Stimulated activated CD8-positive, alpha-beta memory T cell treated with anti-CD3 and anti-CD28 coated beads, Interleukin-2, amount 100 ng/mL, for 1 hour (primary cell): ENCODE measurements around the gene LY6G6C.
A peak's percentile ranks its signal among the peaks of the same experiment; 100 is the strongest.

ENCODE experiments used
- DNase-seq, 2 donors: peaks; one replicate each; pipeline ENCODE4 v3.0.0-alpha.2; 2020; ENCODE audit warnings: low read depth in 2 of 2

Gene LY6G6C

GRCh38 chr6:31706599-31706998 lies 14.9 kb downstream of the LY6G6C start, which contains the start of gene LY6G6F:
TSS of gene LY6G6F (plus strand) at chr6:31706866. CDS start at chr6:31706907, 41 bp downstream.
- DNase-seq, result no peak

- no peak for DNase-seq
Measured at GRCh38 chr6:31705931-31706330, 15.6 kb downstream of the LY6G6C start.

- peak; percentile 93 to 95 for DNase-seq
Measured at GRCh38 chr6:31702819-31703716, 18.5 kb downstream of the LY6G6C start, which contains the start of gene ABHD16A. TSS of gene ABHD16A (minus strand) at chr6:31703324. CDS start at chr6:31703281, 43 bp downstream.

GRCh38 chr6:31702405-31702818 lies 19.1 kb downstream of the LY6G6C start:
- DNase-seq, result no peak

- no peak for DNase-seq
Measured at GRCh38 chr6:31701666-31702404, 19.7 kb downstream of the LY6G6C start.

- DNase-seq, result no peak
Measured at GRCh38 chr6:31700740-31701401, 20.7 kb downstream of the LY6G6C start.

GRCh38 chr6:31697555-31697954 lies 24.0 kb downstream of the LY6G6C start:
- DNase-seq, result no peak

GRCh38 chr6:31693535-31693934 lies 28.0 kb downstream of the LY6G6C start:
- no peak for DNase-seq

GRCh38 chr6:31692886-31693285 lies 28.7 kb downstream of the LY6G6C start:
- no peak for DNase-seq

- DNase-seq, result no peak
Measured at GRCh38 chr6:31692353-31692752, 29.2 kb downstream of the LY6G6C start.

- DNase-seq, result no peak
Measured at GRCh38 chr6:31691564-31692108, 29.9 kb downstream of the LY6G6C start.

GRCh38 chr6:31691078-31691463 lies 30.5 kb downstream of the LY6G6C start:
- DNase-seq, result no peak

GRCh38 chr6:31690231-31691077 lies 31.1 kb downstream of the LY6G6C start:
- DNase-seq, result no peak

GRCh38 chr6:31689249-31690110 lies 32.1 kb downstream of the LY6G6C start:
- DNase-seq, result no peak

GRCh38 chr6:31687860-31688693 lies 33.5 kb downstream of the LY6G6C start:
- no peak for DNase-seq

- no peak for DNase-seq
Measured at GRCh38 chr6:31687321-31687720, 34.2 kb downstream of the LY6G6C start.

- DNase-seq, result no peak
Measured at GRCh38 chr6:31686483-31686882, 35.1 kb downstream of the LY6G6C start.

- DNase-seq, result no peak
Measured at GRCh38 chr6:31683591-31683990, 38.0 kb downstream of the LY6G6C start.

- DNase-seq, result no peak
Measured at GRCh38 chr6:31681135-31681671, 40.3 kb downstream of the LY6G6C start.
